Naive thymus-derived CD4-positive, alpha-beta T cell (primary cell): Measurements from ENCODE around the gene LAMP1. TPM values are rescaled to one million over a fixed set of nuclear protein-coding genes. Genes with fewer than 3 reads are reported as not detected.
"Not testable (repeated sequence)": the region's sequence is repeated elsewhere in the genome, so short reads cannot be mapped to it uniquely, and the experiment has no call there.

Experiments used
- ATAC-seq: fragments of 150-1000 bp; cut with Tn5 transposase; 2 replicates; pipeline ENCODE4 v1.10.0; 2021; ENCODE audit warnings: mild to moderate bottlenecking, moderate library complexity
- CTCF ChIA-PET: fragments of 350-600 bp; sonication (Branson Sonifier 250); formaldehyde crosslinking; loops from one replicate; lab custom pipeline; 2021; ENCODE audit warnings: antibody characterized with exemption; lab: Charles Lee
- POLR2A ChIA-PET: fragments of 350-600 bp; sonication (Branson Sonifier 250); formaldehyde crosslinking; loops from one replicate; lab custom pipeline; 2021; ENCODE audit warnings: antibody characterized with exemption, inconsistent platforms; lab: Charles Lee
- DNase-seq, 9 donors: peaks; one replicate each; pipeline versions ENCODE4 v3.0.0 to v3.0.0-alpha.2; 2020 to 2022; ENCODE audit warnings: mixed read lengths in 1 of 9
- H3K27ac ChIP-seq: one replicate; pipeline ENCODE4 v1.7.0; 2013; ENCODE audit warnings: mild to moderate bottlenecking, low read depth, low read length, moderate library complexity
- H3K27me3 ChIP-seq, 2 donors: one replicate each; pipeline ENCODE4 v1.7.0; 2013; ENCODE audit warnings: low read length in 2 of 2, mild to moderate bottlenecking in 2 of 2, moderate library complexity in 2 of 2; ENCODE audit not compliant: control insufficient read depth in 2 of 2, insufficient read depth in 2 of 2
- H3K36me3 ChIP-seq, 3 experiments: 1 replicate in 2 of 3; 2 replicates in 1 of 3; pipeline ENCODE4 v1.7.0; 2013; ENCODE audit warnings: low read length in 3 of 3, mild to moderate bottlenecking in 3 of 3, moderate library complexity in 1 of 3; ENCODE audit not compliant: insufficient read depth in 3 of 3, control insufficient read depth in 2 of 3
- H3K4me1 ChIP-seq, 2 donors: one replicate each; pipeline ENCODE4 v1.7.0; 2013; ENCODE audit warnings: low read length in 2 of 2, mild to moderate bottlenecking in 2 of 2, moderate library complexity in 1 of 2; ENCODE audit not compliant: control insufficient read depth in 2 of 2, insufficient read depth in 2 of 2
- H3K4me3 ChIP-seq: 2 replicates; pipeline ENCODE4 v1.7.0; 2013; ENCODE audit warnings: mild to moderate bottlenecking, low read length
- H3K9me3 ChIP-seq, 3 experiments: 1 replicate in 2 of 3; 2 replicates in 1 of 3; pipeline ENCODE4 v1.7.0; 2013; ENCODE audit warnings: low read length in 3 of 3; ENCODE audit not compliant: control insufficient read depth in 2 of 3
- H3K27ac Mint-ChIP-seq, 9 donors: one replicate each; pipeline ENCODE4 v1.8.0; 2020 to 2022; ENCODE audit warnings: mixed read lengths in 9 of 9, mild to moderate bottlenecking in 8 of 9, moderate library complexity in 5 of 9, inconsistent platforms in 2 of 9
- H3K27me3 Mint-ChIP-seq, 5 donors: one replicate each; pipeline ENCODE4 v1.8.0; 2021 to 2022; ENCODE audit warnings: mixed read lengths in 5 of 5, mild to moderate bottlenecking in 1 of 5
- H3K36me3 Mint-ChIP-seq, 5 donors: one replicate each; pipeline ENCODE4 v1.8.0; 2020 to 2022; ENCODE audit warnings: mixed read lengths in 5 of 5, mild to moderate bottlenecking in 3 of 5, inconsistent platforms in 1 of 5
- H3K4me1 Mint-ChIP-seq, 7 donors: one replicate each; pipeline ENCODE4 v1.8.0; 2020 to 2022; ENCODE audit warnings: mixed read lengths in 7 of 7, mild to moderate bottlenecking in 3 of 7, inconsistent platforms in 1 of 7
- H3K4me3 Mint-ChIP-seq, 10 donors: one replicate each; pipeline ENCODE4 v1.8.0; 2020 to 2022; ENCODE audit warnings: mild to moderate bottlenecking in 10 of 10, mixed read lengths in 10 of 10, moderate library complexity in 6 of 10, inconsistent platforms in 2 of 10
- H3K9me3 Mint-ChIP-seq, 11 donors: one replicate each; pipeline ENCODE4 v1.8.0; 2020 to 2022; ENCODE audit warnings: mixed read lengths in 11 of 11, mild to moderate bottlenecking in 4 of 11, inconsistent platforms in 1 of 11, moderate library complexity in 1 of 11
- intact Hi-C, 2 donors: fragments of 100-400 bp; cut with micrococcal nuclease; formaldehyde crosslinking; loops; one replicate each; pipeline ENCODE4 v1.15.1; 2023
- polyA plus RNA-seq, 2 donors: library from polyadenylated mRNA; unstranded; fragments of 300-500 nt; fragmentation: Illumina TruSeq; gene quantifications; one replicate each; pipeline ENCODE4 v1.2.3, GENCODE V29; 2021
- total RNA-seq, 6 experiments: library from RNA in 5 of 6; stranded (reverse) in 5 of 6; gene quantifications; 1 replicate in 5 of 6; 2 replicates in 1 of 6; pipeline ENCODE4 v1.2.3 and lab custom pipeline; 2021 to 2026

LAMP1 gene
- total and polyA plus RNA-seq, 7 experiments from 2014 or later: 21.6 to 113 (median 92.7) TPM

GRCh38 chr13:113347736-113348225 is 50.7 kb downstream of the LAMP1 start:
- H3K4me1 Mint-ChIP-seq, H3K27ac ChIP-seq, DNase-seq, H3K4me3 Mint-ChIP-seq, H3K4me1 ChIP-seq, ATAC-seq, H3K27ac Mint-ChIP-seq, CTCF ChIA-PET, H3K4me3 ChIP-seq, POLR2A ChIA-PET, H3K27me3 Mint-ChIP-seq, H3K27me3 ChIP-seq, H3K36me3 ChIP-seq, intact Hi-C loops: not testable (repeated sequence)
- Mint-ChIP-seq H3K36me3 (peaks cover 4 to 14% (median 11%) of the 10 kb centered on the region in 5 donors), H3K9me3 (peaks cover 0 to 14% (median 7%) of the 10 kb centered on the region in 11 donors)
- peaks cover 0 to 11% (median 0%) of the 10 kb centered on the region in 3 experiments for H3K9me3 ChIP-seq

DNA sequence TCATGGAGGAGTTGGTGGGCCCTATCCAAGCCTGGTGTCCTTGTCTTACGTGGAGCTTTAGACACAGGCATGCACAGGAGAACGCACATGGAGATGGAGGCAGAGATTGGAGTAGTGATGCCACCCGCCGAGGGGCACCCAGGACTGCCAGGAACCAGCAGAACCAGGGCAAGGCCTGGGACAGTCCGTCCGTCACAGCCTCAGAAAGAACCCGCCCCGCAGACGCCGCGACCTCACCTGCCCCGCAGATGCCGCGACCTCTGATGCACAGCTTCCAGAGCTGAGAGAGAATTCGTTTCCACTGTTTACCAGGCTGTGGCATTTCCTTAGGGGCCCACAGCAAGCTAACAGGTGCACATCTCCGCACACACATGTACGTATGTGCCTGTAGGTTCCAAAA is 51.6 kb downstream of the LAMP1 start:
- intact Hi-C loops: no loop called here

DNA sequence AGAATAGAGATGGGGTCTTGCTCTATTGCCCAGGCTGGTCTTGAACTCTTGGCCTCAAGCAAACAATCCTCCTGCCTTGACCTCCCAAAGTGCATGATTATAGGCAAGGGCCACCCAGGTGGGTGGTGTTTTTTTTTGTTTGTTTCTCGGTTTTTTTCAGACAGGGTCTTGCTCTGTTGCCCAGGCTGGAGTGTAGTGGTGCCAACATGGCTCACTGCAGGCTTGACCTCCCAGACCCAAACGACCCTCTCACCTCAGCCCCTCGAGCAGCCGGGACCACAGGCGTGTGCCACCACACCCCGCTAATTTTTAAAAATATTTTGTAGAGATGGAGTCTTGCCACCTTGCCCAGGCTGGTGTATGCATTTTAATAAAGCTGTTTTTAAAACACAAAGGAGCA is 52.0 kb downstream of the LAMP1 start:
- peaks cover 0 to 14% (median 7%) of the 10 kb centered on the region in 11 donors for H3K9me3 Mint-ChIP-seq
- intact Hi-C loops: no loop called here
- no peak overlapping the region for H3K4me3 Mint-ChIP-seq
- Histone ChIP-seq H3K27ac (no peak overlapping the region), H3K27me3 (no peaks in the 10 kb centered on the region), H3K9me3 (peaks cover 0 to 11% (median 0%) of the 10 kb centered on the region in 3 experiments), H3K4me3 (no peak overlapping the region), H3K36me3 (no peaks in the 10 kb centered on the region), H3K4me1 (no peaks in the 10 kb centered on the region)
- ATAC-seq (no peak), DNase-seq (no peak)
- H3K4me1 Mint-ChIP-seq: peaks cover 0 to 3% (median 0%) of the 10 kb centered on the region in 7 donors
- POLR2A ChIA-PET: no interaction called here
- no peak overlapping the region for H3K27ac Mint-ChIP-seq
- peaks cover 4 to 14% (median 11%) of the 10 kb centered on the region in 5 donors for H3K36me3 Mint-ChIP-seq
- no peaks in the 10 kb centered on the region for H3K27me3 Mint-ChIP-seq
- CTCF ChIA-PET: no interaction called here

More for the DNA sequence above, 51.6 kb downstream of the LAMP1 start:
- Histone ChIP-seq H3K27me3 (no peaks in the 10 kb centered on the region), H3K36me3 (no peaks in the 10 kb centered on the region), H3K4me3 (no peak overlapping the region), H3K4me1 (no peaks in the 10 kb centered on the region), H3K9me3 (peaks cover 0 to 11% (median 0%) of the 10 kb centered on the region in 3 experiments), H3K27ac (no peak overlapping the region)
- peaks cover 4 to 14% (median 11%) of the 10 kb centered on the region in 5 donors for H3K36me3 Mint-ChIP-seq
- peaks cover 0 to 14% (median 7%) of the 10 kb centered on the region in 11 donors for H3K9me3 Mint-ChIP-seq
- ATAC-seq: no peak
- no peak overlapping the region for H3K27ac Mint-ChIP-seq
- no peak for DNase-seq
- POLR2A ChIA-PET: no interaction called here
- H3K4me3 Mint-ChIP-seq: no peak overlapping the region
- CTCF ChIA-PET: no interaction called here
- H3K27me3 Mint-ChIP-seq: no peaks in the 10 kb centered on the region
- peaks cover 0 to 3% (median 0%) of the 10 kb centered on the region in 7 donors for H3K4me1 Mint-ChIP-seq

GRCh38 chr13:113349491-113349890 is 52.5 kb downstream of the LAMP1 start:
- Histone ChIP-seq H3K27me3 (no peaks in the 10 kb centered on the region), H3K9me3 (peaks cover 0 to 11% (median 0%) of the 10 kb centered on the region in 3 experiments), H3K4me1 (no peaks in the 10 kb centered on the region), H3K27ac (no peak overlapping the region), H3K36me3 (no peaks in the 10 kb centered on the region), H3K4me3 (no peak overlapping the region)
- DNase-seq: no peak
- no peak overlapping the region for H3K4me3 Mint-ChIP-seq
- POLR2A ChIA-PET: no interaction called here
- no peaks in the 10 kb centered on the region for H3K27me3 Mint-ChIP-seq
- CTCF ChIA-PET: no interaction called here
- H3K9me3 Mint-ChIP-seq: peaks cover 0 to 14% (median 7%) of the 10 kb centered on the region in 11 donors
- ATAC-seq: no peak
- no peak overlapping the region for H3K27ac Mint-ChIP-seq
- peaks cover 0 to 3% (median 0%) of the 10 kb centered on the region in 7 donors for H3K4me1 Mint-ChIP-seq
- intact Hi-C loops: no loop called here
- H3K36me3 Mint-ChIP-seq: peaks cover 4 to 14% (median 11%) of the 10 kb centered on the region in 5 donors

DNA sequence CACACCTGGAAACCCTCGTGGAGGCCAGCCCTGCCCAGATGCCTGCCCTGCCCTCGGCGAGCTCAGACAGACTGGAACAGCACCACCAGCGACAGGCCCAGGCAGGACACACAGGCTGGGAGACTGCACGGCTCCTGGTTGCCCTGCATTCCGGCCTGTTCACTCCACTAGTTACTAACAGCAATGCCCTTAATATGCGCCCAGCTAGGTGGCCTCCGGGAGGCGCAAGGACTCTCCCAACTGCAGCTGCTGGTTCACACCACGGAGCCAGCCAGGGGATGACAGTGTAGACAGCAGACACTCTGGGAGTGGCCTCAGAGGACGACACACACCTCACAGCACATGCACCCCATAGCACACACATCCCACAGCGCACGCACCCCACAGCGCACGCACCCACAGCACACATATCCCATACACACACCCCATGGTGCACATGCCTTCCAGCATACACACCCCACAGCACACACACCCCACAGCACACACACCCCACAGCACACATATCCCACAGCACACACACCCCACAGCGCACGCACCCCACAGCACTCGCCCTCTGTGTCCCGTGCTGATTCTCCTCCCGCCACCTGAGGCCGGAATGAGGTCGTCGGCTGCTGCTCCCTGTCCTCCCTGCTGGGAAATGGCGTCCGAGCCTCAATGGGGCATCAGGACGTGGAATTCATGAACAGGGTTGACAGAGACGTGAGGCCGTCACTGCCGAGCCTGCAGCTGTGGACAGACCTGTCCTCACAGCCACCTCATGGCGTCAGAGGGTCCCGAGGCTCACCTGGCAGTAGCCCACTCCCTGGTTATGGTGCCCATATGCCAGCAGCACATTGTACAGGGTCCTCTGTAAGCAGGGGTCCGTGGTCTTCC is 53.3 kb downstream of the LAMP1 start:
- no peaks in the 10 kb centered on the region for H3K27me3 Mint-ChIP-seq
- peaks cover 0 to 9% (median 7%) of the 10 kb centered on the region in 11 donors for H3K9me3 Mint-ChIP-seq
- H3K36me3 ChIP-seq: no peaks in the 10 kb centered on the region
- peaks cover 0 to 3% (median 0%) of the 10 kb centered on the region in 7 donors for H3K4me1 Mint-ChIP-seq
- H3K27ac Mint-ChIP-seq: no peak overlapping the region
- H3K36me3 Mint-ChIP-seq: peaks cover 4 to 6% (median 6%) of the 10 kb centered on the region in 5 donors
- ChIA-PET POLR2A (no interaction called here), CTCF (no interaction called here)
- no peak overlapping the region for H3K4me3 ChIP-seq
- no peaks in the 10 kb centered on the region for H3K27me3 ChIP-seq
- H3K9me3 ChIP-seq: peaks cover 0 to 11% (median 0%) of the 10 kb centered on the region in 3 experiments
- no peaks in the 10 kb centered on the region for H3K4me1 ChIP-seq
- DNase-seq: no peak
- H3K4me3 Mint-ChIP-seq: no peak overlapping the region
- intact Hi-C loops: no loop called here
- no peak overlapping the region for H3K27ac ChIP-seq
- ATAC-seq: no peak

- no peak overlapping the region for H3K27ac ChIP-seq
- Mint-ChIP-seq H3K4me3 (no peak overlapping the region), H3K27ac (no peak overlapping the region), H3K4me1 (peaks cover 0 to 3% (median 0%) of the 10 kb centered on the region in 7 donors), H3K27me3 (no peaks in the 10 kb centered on the region), H3K36me3 (no peaks in the 10 kb centered on the region), H3K9me3 (peaks cover 0 to 4% (median under 1%) of the 10 kb centered on the region in 11 donors)
- DNase-seq: no peak
- H3K36me3 ChIP-seq: no peaks in the 10 kb centered on the region
- ChIA-PET POLR2A (no interaction called here), CTCF (no interaction called here)
- no peak overlapping the region for H3K4me3 ChIP-seq
- ATAC-seq: no peak
- H3K27me3 ChIP-seq: no peaks in the 10 kb centered on the region
- H3K4me1 ChIP-seq: no peaks in the 10 kb centered on the region
- intact Hi-C loops: no loop called here
- peaks cover 0 to 5% (median 0%) of the 10 kb centered on the region in 3 experiments for H3K9me3 ChIP-seq
These were observed 53.9 kb downstream of the LAMP1 start for GRCh38 chr13:113350938-113351335.
